Panc1 (cell line): ENCODE results near the gene TNFRSF18. TPM values are rescaled to one million over a fixed set of nuclear protein-coding genes. Genes with fewer than 3 reads are reported as not detected.

Source experiments
- ATAC-seq: fragments of 200-7000 bp; cut with Tn5 transposase; 2 replicates; pipeline ENCODE4 v1.9.1; 2020; ENCODE audit warnings: mild to moderate bottlenecking, moderate library complexity
- BruUV-seq: library from RNA; stranded (reverse); fragments of 400-500 nt; replicated peaks from 2 replicates; lab custom pipeline; 2021; lab: Mats Ljungman, UMichigan
- CTCF ChIA-PET: fragments of 300-600 bp; sonication (Branson Sonifier 250); formaldehyde crosslinking; loops from one replicate; lab custom pipeline; 2022; ENCODE audit warnings: antibody characterized with exemption; lab: Charles Lee
- POLR2A ChIA-PET: fragments of 300-600 bp; sonication (Branson Sonifier 250); formaldehyde crosslinking; loops from one replicate; lab custom pipeline; 2022; ENCODE audit warnings: antibody characterized with exemption; lab: Charles Lee
- DNase-seq: peaks from one replicate; pipeline ENCODE4 v3.0.0-alpha.2; 2010; ENCODE audit warnings: low read depth, low spot score
- H3K27ac ChIP-seq: 2 replicates; pipeline ENCODE4 v1.5.1; 2011; ENCODE audit warnings: mild to moderate bottlenecking, low read length, inconsistent platforms
- H3K27me3 ChIP-seq: fragments of 200-500 bp; sonication (Bioruptor generic); 2 replicates; pipeline ENCODE4 v1.6.0; 2014; ENCODE audit warnings: low read length, inconsistent platforms; ENCODE audit not compliant: control insufficient read depth, insufficient read depth
- H3K36me3 ChIP-seq: fragments of 200-500 bp; sonication (Bioruptor generic); 2 replicates; pipeline ENCODE4 v1.5.1; 2014; ENCODE audit warnings: inconsistent platforms, mild to moderate bottlenecking, low read length, moderate library complexity; ENCODE audit not compliant: control insufficient read depth, insufficient read depth
- H3K4me1 ChIP-seq: 2 replicates; pipeline ENCODE4 v1.5.1; 2011; ENCODE audit warnings: inconsistent platforms, mild to moderate bottlenecking, low read length, moderate library complexity; ENCODE audit not compliant: control insufficient read depth, insufficient read depth
- H3K4me3 ChIP-seq, 2 experiments: 2 replicates each; pipeline ENCODE4 v1.5.1; 2011 to 2012; ENCODE audit warnings: low read depth in 2 of 2, low read length in 2 of 2, mild to moderate bottlenecking in 2 of 2, inconsistent platforms in 1 of 2, moderate library complexity in 1 of 2
- H3K9me3 ChIP-seq: fragments of 200-500 bp; sonication (Bioruptor generic); 2 replicates; pipeline ENCODE4 v1.5.1; 2014; ENCODE audit warnings: low read depth, mild to moderate bottlenecking, inconsistent platforms, low read length, moderate library complexity; ENCODE audit not compliant: control insufficient read depth, insufficient read depth
- POLR2AphosphoS5 ChIP-seq: IDR thresholded peaks from 2 replicates; pipeline ENCODE4 v1.6.1; 2012; ENCODE audit warnings: mild to moderate bottlenecking, low read depth, low read length, moderate library complexity
- REST ChIP-seq, 2 experiments: IDR thresholded peaks; 2 replicates each; pipeline ENCODE4 v1.6.1; 2011 to 2012; ENCODE audit warnings: low read depth in 2 of 2, control low read depth in 1 of 2, low read length in 1 of 2, mild to moderate bottlenecking in 1 of 2, moderate library complexity in 1 of 2; ENCODE audit not compliant: insufficient read depth in 1 of 2
- SIN3A ChIP-seq: IDR thresholded peaks from 2 replicates; pipeline ENCODE4 v1.6.1; 2012; ENCODE audit warnings: low read depth, mild to moderate bottlenecking, low read length, moderate library complexity, borderline replicate concordance; ENCODE audit not compliant: insufficient read depth
- TCF7L2 ChIP-seq: IDR thresholded peaks from 2 replicates; pipeline ENCODE4 v1.6.1; 2011; ENCODE audit warnings: mild to moderate bottlenecking, low read depth, low read length, inconsistent platforms
- in situ Hi-C: cut with HindIII; loops from 2 replicates; pipeline ENCODE4 v1.10.0; 2016; ENCODE audit warnings: low sequenced_read_pairs, low pct_unique_long_range_greater_than_20kb
- intact Hi-C: fragments of 100-400 bp; cut with micrococcal nuclease; formaldehyde crosslinking; loops from one replicate; pipeline ENCODE4 v1.10.0; 2022; ENCODE audit not compliant: unreplicated experiment
- total RNA-seq: library from RNA; stranded (reverse); gene quantifications from one replicate; pipeline ENCODE4 v1.2.1, GENCODE V29; 2021; ENCODE audit not compliant: unreplicated experiment
- TF ChIP-seq, protein P1 (sequence below): fragments of 450-650 bp; IDR thresholded peaks from 2 replicates; pipeline ENCODE4 v1.5.1; 2017; ENCODE audit warnings: mild to moderate bottlenecking

TNFRSF18 gene
- total RNA-seq, 1 experiment from 2014 or later, result 4.3 TPM

GRCh38 chr1:1162597-1163537, 43.5 kb downstream of the TNFRSF18 start:
- Histone ChIP-seq H3K4me3 (no peak overlapping the region), H3K27ac (no peak overlapping the region), H3K27me3 (no peaks in the 10 kb centered on the region), H3K9me3 (no peaks in the 10 kb centered on the region), H3K4me1 (peaks cover 9% of the 10 kb centered on the region), H3K36me3 (no peaks in the 10 kb centered on the region)
- TF ChIP-seq REST (IDR thresholded peaks at IDR 0.05; ENCODE audit: insufficient read depth in 1 of 2, low read depth in 2 of 2, low read length in 1 of 2) (no peak), POLR2AphosphoS5 (no peak), TCF7L2 (no peak)
- TF ChIP-seq, protein P1, sequence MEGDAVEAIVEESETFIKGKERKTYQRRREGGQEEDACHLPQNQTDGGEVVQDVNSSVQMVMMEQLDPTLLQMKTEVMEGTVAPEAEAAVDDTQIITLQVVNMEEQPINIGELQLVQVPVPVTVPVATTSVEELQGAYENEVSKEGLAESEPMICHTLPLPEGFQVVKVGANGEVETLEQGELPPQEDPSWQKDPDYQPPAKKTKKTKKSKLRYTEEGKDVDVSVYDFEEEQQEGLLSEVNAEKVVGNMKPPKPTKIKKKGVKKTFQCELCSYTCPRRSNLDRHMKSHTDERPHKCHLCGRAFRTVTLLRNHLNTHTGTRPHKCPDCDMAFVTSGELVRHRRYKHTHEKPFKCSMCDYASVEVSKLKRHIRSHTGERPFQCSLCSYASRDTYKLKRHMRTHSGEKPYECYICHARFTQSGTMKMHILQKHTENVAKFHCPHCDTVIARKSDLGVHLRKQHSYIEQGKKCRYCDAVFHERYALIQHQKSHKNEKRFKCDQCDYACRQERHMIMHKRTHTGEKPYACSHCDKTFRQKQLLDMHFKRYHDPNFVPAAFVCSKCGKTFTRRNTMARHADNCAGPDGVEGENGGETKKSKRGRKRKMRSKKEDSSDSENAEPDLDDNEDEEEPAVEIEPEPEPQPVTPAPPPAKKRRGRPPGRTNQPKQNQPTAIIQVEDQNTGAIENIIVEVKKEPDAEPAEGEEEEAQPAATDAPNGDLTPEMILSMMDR, result no peak
- ATAC-seq (no peak), DNase-seq (no peak)
- ChIA-PET POLR2A (no interaction called here), CTCF (no interaction called here)
- intact Hi-C loops, result no loop called here
- no TSS peak for BruUV-seq
- in situ Hi-C loops, result no loop called here

- BruUV-seq, result no TSS peak
- H3K4me1 ChIP-seq, result peaks cover 12% of the 10 kb centered on the region
- CTCF ChIA-PET, result interaction anchor here (0.7 kb wide), 1 partner anchor 8 kb away, joined by 3 read pairs; no protein-coding TSS in a partner anchor
- ATAC-seq (no peak), DNase-seq (no peak)
- H3K27ac ChIP-seq, result no peak overlapping the region
- intact Hi-C loops (no loop called here), in situ Hi-C loops (no loop called here)
- no peaks in the 10 kb centered on the region for H3K27me3 ChIP-seq
- H3K9me3 ChIP-seq, result no peaks in the 10 kb centered on the region
- POLR2A ChIA-PET, result no interaction called here
- H3K4me3 ChIP-seq, result no peak overlapping the region
- no peaks in the 10 kb centered on the region; the same call in 1 of the 2 replicates for H3K36me3 ChIP-seq
- TF ChIP-seq REST (IDR thresholded peaks at IDR 0.05; ENCODE audit: insufficient read depth in 1 of 2, low read depth in 2 of 2, low read length in 1 of 2), result no peak
- TF ChIP-seq SIN3A, result no peak
- no peak for TF ChIP-seq TCF7L2
- TF ChIP-seq POLR2AphosphoS5, result no peak
- TF ChIP-seq, protein P1, result no peak
These were observed 44.7 kb downstream of the TNFRSF18 start for GRCh38 chr1:1161683-1162079.
